Measurements from ENCODE around the gene RAPSN.

RAPSN gene

GRCh38 chr11:47448566-47449427, at the start of gene RAPSN:
Gene RAPSN (minus strand): TSS chr11:47449136. CDS start chr11:47448964, 172 bp downstream.
- no peak for FAIRE-seq

GRCh38 chr11:47498149-47498548, 49.2 kb upstream of the RAPSN start:
- no peak for DNase-seq (ENCODE audit: insufficient read length, low spot score)
- FAIRE-seq = no peak
- no peak for TF ChIP-seq CTCF (IDR thresholded peaks at IDR 0.05; ENCODE audit: insufficient read depth, missing control alignments)

More at GRCh38 chr11:47448566-47449427, at the start of gene RAPSN:
- no peak for TF ChIP-seq CTCF (IDR thresholded peaks at IDR 0.05; ENCODE audit: insufficient read depth, missing control alignments)
- no peak for DNase-seq (ENCODE audit: insufficient read length, low spot score)

GRCh38 chr11:47496808-47497207, 47.9 kb upstream of the RAPSN start:
- DNase-seq (ENCODE audit: insufficient read length, low spot score) (no peak), FAIRE-seq (no peak)
- TF ChIP-seq CTCF (IDR thresholded peaks at IDR 0.05; ENCODE audit: insufficient read depth, missing control alignments) = no peak

GRCh38 chr11:47495856-47496217, 46.9 kb upstream of the RAPSN start:
- no peak for FAIRE-seq

GRCh38 chr11:47495011-47495855, 46.3 kb upstream of the RAPSN start:
- no peak for DNase-seq (ENCODE audit: insufficient read length, low spot score)
- TF ChIP-seq CTCF (IDR thresholded peaks at IDR 0.05; ENCODE audit: insufficient read depth, missing control alignments) = no peak
- FAIRE-seq = no peak

More at GRCh38 chr11:47495856-47496217, 46.9 kb upstream of the RAPSN start:
- no peak for TF ChIP-seq CTCF (IDR thresholded peaks at IDR 0.05; ENCODE audit: insufficient read depth, missing control alignments)
- DNase-seq (ENCODE audit: insufficient read length, low spot score) = no peak

- TF ChIP-seq CTCF (IDR thresholded peaks at IDR 0.05; ENCODE audit: insufficient read depth, missing control alignments) = no peak
- FAIRE-seq = no peak
- no peak for DNase-seq (ENCODE audit: insufficient read length, low spot score)
Observed at GRCh38 chr11:47489395-47489755, 40.4 kb upstream of the RAPSN start.

Data from D721Med (cell line).